ENCODE measurements around the gene CHRM1.

- TF ChIP-seq CTCF (IDR thresholded peaks at IDR 0.05) = no peak
- no peak for TF ChIP-seq POLR2A (IDR thresholded peaks at IDR 0.05)
Measured at GRCh38 chr11:62875698-62876478, 45.3 kb downstream of the CHRM1 start.

Data from tibial nerve (tissue), 3 donors.